IPS-20b (cell line): Measurements from ENCODE around the gene BCO1.

Experiments
- H3K27ac ChIP-seq: one replicate; pipeline ENCODE4 v1.5.1; 2013; ENCODE audit warnings: low read length
- H3K27me3 ChIP-seq: 2 replicates; pipeline ENCODE4 v1.6.1; 2013; ENCODE audit warnings: mild to moderate bottlenecking, low read length, inconsistent platforms; ENCODE audit not compliant: insufficient read depth
- H3K36me3 ChIP-seq: 2 replicates; pipeline ENCODE4 v1.6.1; 2013; ENCODE audit warnings: low read depth, mild to moderate bottlenecking, inconsistent platforms, low read length, moderate library complexity; ENCODE audit not compliant: insufficient read depth
- H3K4me1 ChIP-seq: 2 replicates; pipeline ENCODE4 v1.6.1; 2013; ENCODE audit warnings: mild to moderate bottlenecking, control low read depth, inconsistent platforms, low read length, moderate library complexity; ENCODE audit not compliant: insufficient read depth
- H3K4me3 ChIP-seq: 2 replicates; pipeline ENCODE4 v1.5.1; 2013; ENCODE audit warnings: mild to moderate bottlenecking, low read length, inconsistent platforms
- H3K9ac ChIP-seq: 2 replicates; pipeline ENCODE4 v1.6.1; 2013; ENCODE audit warnings: low read depth, mild to moderate bottlenecking, inconsistent platforms, low read length, moderate library complexity
- H3K9me3 ChIP-seq: 2 replicates; pipeline ENCODE4 v1.6.1; 2013; ENCODE audit warnings: mild to moderate bottlenecking, low read depth, low read length, inconsistent platforms; ENCODE audit not compliant: insufficient read depth

BCO1 gene

GRCh38 chr16:81237942-81238295 is 570 bp upstream of the BCO1 start:
- Histone ChIP-seq H3K9ac (no peak overlapping the region; the same call in 1 of the 2 replicates), H3K27me3 (no peaks in the 10 kb centered on the region), H3K36me3 (no peaks in the 10 kb centered on the region), H3K27ac (no peak overlapping the region), H3K9me3 (no peaks in the 10 kb centered on the region), H3K4me1 (no peaks in the 10 kb centered on the region; the same call in 1 of the 2 replicates), H3K4me3 (peak overlapping the region; percentile 54; the same call in 1 of the 2 replicates)

GRCh38 chr16:81239367-81240121 is 1.1 kb downstream of the BCO1 start:
- H3K36me3 ChIP-seq: no peaks in the 10 kb centered on the region
- H3K9ac ChIP-seq: no peak overlapping the region
- H3K9me3 ChIP-seq: no peaks in the 10 kb centered on the region
- H3K27me3 ChIP-seq: no peaks in the 10 kb centered on the region
- H3K4me1 ChIP-seq: no peaks in the 10 kb centered on the region; the same call in 1 of the 2 replicates
- no peak overlapping the region for H3K4me3 ChIP-seq
- no peak overlapping the region for H3K27ac ChIP-seq

- Histone ChIP-seq H3K9ac (no peak overlapping the region), H3K27me3 (no peaks in the 10 kb centered on the region), H3K27ac (no peak overlapping the region), H3K9me3 (no peaks in the 10 kb centered on the region), H3K4me1 (no peaks in the 10 kb centered on the region; the same call in 1 of the 2 replicates), H3K36me3 (no peaks in the 10 kb centered on the region), H3K4me3 (no peak overlapping the region)
Measured at GRCh38 chr16:81241706-81242105, 3.2 kb downstream of the BCO1 start.

- Histone ChIP-seq H3K36me3 (no peaks in the 10 kb centered on the region), H3K4me1 (no peaks in the 10 kb centered on the region; the same call in 1 of the 2 replicates), H3K9ac (no peak overlapping the region), H3K27me3 (no peaks in the 10 kb centered on the region), H3K9me3 (no peaks in the 10 kb centered on the region), H3K27ac (no peak overlapping the region), H3K4me3 (no peak overlapping the region)
Measured at GRCh38 chr16:81242977-81243618, 4.6 kb downstream of the BCO1 start.

- H3K9ac ChIP-seq: no peak overlapping the region
- no peak overlapping the region for H3K27ac ChIP-seq
- no peaks in the 10 kb centered on the region for H3K27me3 ChIP-seq
- H3K4me3 ChIP-seq: no peak overlapping the region
- H3K36me3 ChIP-seq: no peaks in the 10 kb centered on the region
- H3K9me3 ChIP-seq: no peaks in the 10 kb centered on the region
- H3K4me1 ChIP-seq: no peaks in the 10 kb centered on the region
Measured at GRCh38 chr16:81243942-81244341, 5.5 kb downstream of the BCO1 start.

- Histone ChIP-seq H3K27me3 (no peaks in the 10 kb centered on the region), H3K27ac (no peak overlapping the region), H3K4me3 (no peak overlapping the region), H3K9me3 (no peaks in the 10 kb centered on the region), H3K9ac (no peak overlapping the region), H3K36me3 (no peaks in the 10 kb centered on the region), H3K4me1 (no peaks in the 10 kb centered on the region)
Measured at GRCh38 chr16:81251871-81252270, 13.4 kb downstream of the BCO1 start.

GRCh38 chr16:81253141-81253540 is 14.7 kb downstream of the BCO1 start:
- Histone ChIP-seq H3K4me3 (no peak overlapping the region), H3K27ac (no peak overlapping the region), H3K4me1 (no peaks in the 10 kb centered on the region), H3K9ac (no peak overlapping the region), H3K9me3 (no peaks in the 10 kb centered on the region), H3K27me3 (no peaks in the 10 kb centered on the region), H3K36me3 (no peaks in the 10 kb centered on the region)

- no peak overlapping the region for H3K27ac ChIP-seq
- H3K36me3 ChIP-seq: no peaks in the 10 kb centered on the region
- no peaks in the 10 kb centered on the region for H3K4me1 ChIP-seq
- no peaks in the 10 kb centered on the region for H3K27me3 ChIP-seq
- no peak overlapping the region for H3K9ac ChIP-seq
- H3K4me3 ChIP-seq: no peak overlapping the region
- no peaks in the 10 kb centered on the region for H3K9me3 ChIP-seq
Measured at GRCh38 chr16:81254922-81255526, 16.5 kb downstream of the BCO1 start.

GRCh38 chr16:81259916-81260315 is 21.4 kb downstream of the BCO1 start:
- H3K27ac ChIP-seq: no peak overlapping the region
- no peaks in the 10 kb centered on the region for H3K4me1 ChIP-seq
- no peaks in the 10 kb centered on the region for H3K9me3 ChIP-seq
- H3K27me3 ChIP-seq: no peaks in the 10 kb centered on the region
- no peak overlapping the region for H3K9ac ChIP-seq
- H3K4me3 ChIP-seq: no peak overlapping the region
- H3K36me3 ChIP-seq: no peaks in the 10 kb centered on the region

GRCh38 chr16:81261049-81261648 is 22.7 kb downstream of the BCO1 start:
- Histone ChIP-seq H3K4me1 (no peaks in the 10 kb centered on the region), H3K27me3 (no peaks in the 10 kb centered on the region), H3K9me3 (no peaks in the 10 kb centered on the region), H3K9ac (no peak overlapping the region), H3K27ac (no peak overlapping the region), H3K4me3 (no peak overlapping the region), H3K36me3 (no peaks in the 10 kb centered on the region)

- Histone ChIP-seq H3K27ac (no peak overlapping the region), H3K4me3 (no peak overlapping the region), H3K9me3 (no peaks in the 10 kb centered on the region), H3K4me1 (no peaks in the 10 kb centered on the region), H3K27me3 (no peaks in the 10 kb centered on the region), H3K9ac (no peak overlapping the region), H3K36me3 (no peaks in the 10 kb centered on the region)
Measured at GRCh38 chr16:81263470-81264220, 25.2 kb downstream of the BCO1 start.
